Suppressor macrophage treated with lipopolysaccharide for 1 hour (primary cell): ENCODE data around the gene PAFAH1B1.
"Not testable (repeated sequence)": the region's sequence is repeated elsewhere in the genome, so short reads cannot be mapped to it uniquely, and the experiment has no call there.

ENCODE experiments used
- DNase-seq, 3 donors: peaks; one replicate each; pipeline ENCODE4 v3.0.0-alpha.2; 2020 to 2022

Gene PAFAH1B1

DNA sequence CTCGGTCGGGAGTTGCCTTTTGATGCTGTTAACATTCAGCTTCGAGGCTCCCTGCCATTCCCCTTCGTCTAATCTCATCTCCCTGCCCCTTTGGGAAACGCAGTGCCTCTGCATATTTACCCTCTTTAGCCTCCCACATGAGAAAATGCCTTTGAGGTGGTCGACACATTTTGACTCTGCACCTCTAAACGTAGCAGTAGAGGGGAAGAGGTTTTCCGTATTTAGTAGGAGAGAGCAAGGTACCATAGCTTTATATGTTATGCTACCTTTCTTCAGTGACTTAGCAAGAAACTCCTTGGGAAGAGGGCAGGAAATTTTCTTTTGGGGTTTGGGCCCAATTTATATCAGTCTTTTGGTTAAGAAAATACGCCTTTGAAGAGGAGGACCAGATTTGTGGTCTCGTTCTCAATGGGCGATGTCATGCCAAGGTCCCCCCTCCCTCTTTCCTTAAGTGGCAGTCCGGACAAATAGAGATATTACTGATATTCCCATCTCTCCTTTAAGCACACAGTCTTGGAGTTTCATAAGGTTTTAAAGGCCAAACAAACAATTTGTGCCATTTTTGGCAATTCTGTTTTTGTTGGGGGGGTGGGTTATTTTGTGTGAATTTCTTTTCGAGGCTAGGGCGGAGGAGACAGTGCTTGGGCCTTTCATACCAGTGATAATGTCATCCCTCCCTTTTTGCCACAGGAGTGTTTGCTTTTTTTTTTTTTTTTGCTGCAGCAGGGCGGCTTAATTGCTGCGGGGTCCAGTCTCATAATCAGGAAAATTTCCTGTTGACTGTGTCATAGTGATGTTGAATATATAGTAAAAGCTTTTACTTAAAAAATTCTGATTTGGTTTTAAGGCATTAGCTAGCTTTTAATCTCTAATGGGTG, 1.5 kb downstream of the PAFAH1B1 start:
- DNase-seq: peak in 1 of 3 donors; percentile 5

DNA sequence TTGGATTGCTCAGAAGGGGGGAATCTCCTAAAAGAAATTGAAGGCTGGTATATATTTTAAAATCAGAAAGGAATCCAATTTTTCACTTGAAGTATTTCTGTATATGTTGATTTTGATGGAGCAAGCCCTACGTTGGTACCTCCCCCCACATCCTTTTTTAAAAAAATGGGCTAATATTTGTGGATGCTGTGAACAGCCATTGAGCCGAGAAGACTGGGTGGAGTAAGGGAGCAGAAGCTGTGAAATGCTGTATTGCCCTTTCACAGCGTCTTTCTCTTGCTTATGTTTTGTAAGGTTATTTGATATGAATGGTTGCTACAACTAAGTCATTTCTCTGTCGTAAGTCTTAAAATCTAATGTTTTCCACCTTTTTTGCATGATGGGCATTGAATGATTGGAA, 2.3 kb downstream of the PAFAH1B1 start:
- DNase-seq: peak in 1 of 3 donors; percentile 17

DNA sequence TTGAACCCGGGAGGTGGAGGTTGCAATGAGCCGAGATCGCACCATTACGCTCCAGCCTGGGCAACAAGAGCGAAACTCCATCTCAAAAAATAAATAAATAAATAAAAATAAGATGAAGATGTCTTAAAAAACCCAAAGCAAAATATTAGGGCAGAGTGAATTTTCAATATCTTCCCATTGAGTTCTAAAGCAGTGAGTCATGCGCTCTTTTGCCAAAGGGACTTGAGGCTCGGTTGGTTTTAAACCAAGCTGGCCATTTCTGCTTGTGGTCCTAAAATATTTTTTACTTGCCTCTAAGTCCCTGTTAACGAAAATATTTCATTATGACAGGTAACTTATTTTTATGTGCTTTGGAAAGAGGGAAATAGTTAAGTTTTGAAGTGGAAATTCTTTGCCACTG, 4.7 kb downstream of the PAFAH1B1 start:
- DNase-seq: peak; percentile 9 to 32 (median 30)

DNA sequence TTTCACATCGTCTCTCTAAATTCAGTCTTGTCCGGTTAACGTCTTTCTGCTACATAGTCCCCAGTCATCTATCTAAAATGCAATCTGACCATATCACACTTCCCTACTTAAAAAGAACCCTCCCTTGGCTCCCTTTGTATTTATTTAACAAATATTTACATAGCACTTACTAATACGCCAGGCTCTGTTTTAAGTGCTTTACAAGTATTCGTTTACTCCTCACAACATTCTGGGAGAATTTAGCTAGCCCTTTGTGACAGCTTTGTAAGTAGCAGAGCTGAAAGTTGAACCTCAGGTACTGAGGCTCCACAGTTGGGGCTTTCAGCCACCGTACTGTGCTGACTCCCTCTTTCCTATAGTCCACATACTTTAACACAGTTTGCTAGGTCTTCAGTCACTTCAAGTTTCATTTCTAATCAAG, 9.2 kb downstream of the PAFAH1B1 start:
- no peak for DNase-seq

DNA sequence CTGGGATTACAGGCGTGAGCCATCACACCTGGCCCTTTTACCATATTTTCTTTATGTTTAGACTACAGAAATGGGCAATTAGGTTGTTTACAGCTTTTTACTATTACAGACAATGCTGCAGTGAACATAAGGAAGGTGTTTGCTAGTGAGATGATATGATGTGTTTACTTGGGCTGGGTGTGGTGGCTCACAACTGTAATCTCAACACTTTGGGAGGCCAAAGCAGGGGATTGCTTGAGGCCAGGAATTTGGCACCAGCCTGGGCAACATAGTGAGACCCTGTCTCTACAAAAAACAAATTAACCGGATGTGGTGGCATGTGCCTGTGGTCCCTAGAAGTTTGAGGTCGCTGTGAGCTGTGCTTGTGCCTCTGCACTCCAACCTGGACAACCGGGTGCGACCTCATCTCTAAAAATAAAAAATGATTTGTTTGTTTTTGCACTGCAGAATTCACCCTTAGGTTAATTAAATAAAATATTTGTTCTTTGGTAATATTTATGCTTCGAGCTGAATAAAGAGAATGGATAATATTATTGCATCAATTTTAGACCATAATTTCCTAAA, 15.0 kb downstream of the PAFAH1B1 start:
- DNase-seq: no peak

DNA sequence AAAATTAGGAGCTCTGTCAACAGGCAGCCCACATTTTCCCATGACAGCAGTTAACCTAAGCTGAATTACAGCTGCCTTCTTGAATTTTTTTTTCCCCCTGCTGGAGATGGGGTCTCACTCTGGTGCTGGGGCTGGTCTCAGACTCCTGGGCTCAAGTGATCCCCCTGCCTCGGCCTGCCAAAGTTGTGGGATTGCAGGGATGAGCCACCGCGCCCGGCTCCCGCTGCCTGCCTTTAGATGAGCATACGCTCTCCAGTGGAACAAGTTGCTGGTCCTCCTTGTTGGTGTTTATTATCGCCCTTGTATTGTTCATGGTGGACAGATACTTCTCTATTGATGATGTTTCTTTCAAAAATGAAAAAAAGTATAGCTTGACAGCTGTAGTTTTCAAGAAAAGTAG, 15.6 kb downstream of the PAFAH1B1 start:
- no peak for DNase-seq

DNA sequence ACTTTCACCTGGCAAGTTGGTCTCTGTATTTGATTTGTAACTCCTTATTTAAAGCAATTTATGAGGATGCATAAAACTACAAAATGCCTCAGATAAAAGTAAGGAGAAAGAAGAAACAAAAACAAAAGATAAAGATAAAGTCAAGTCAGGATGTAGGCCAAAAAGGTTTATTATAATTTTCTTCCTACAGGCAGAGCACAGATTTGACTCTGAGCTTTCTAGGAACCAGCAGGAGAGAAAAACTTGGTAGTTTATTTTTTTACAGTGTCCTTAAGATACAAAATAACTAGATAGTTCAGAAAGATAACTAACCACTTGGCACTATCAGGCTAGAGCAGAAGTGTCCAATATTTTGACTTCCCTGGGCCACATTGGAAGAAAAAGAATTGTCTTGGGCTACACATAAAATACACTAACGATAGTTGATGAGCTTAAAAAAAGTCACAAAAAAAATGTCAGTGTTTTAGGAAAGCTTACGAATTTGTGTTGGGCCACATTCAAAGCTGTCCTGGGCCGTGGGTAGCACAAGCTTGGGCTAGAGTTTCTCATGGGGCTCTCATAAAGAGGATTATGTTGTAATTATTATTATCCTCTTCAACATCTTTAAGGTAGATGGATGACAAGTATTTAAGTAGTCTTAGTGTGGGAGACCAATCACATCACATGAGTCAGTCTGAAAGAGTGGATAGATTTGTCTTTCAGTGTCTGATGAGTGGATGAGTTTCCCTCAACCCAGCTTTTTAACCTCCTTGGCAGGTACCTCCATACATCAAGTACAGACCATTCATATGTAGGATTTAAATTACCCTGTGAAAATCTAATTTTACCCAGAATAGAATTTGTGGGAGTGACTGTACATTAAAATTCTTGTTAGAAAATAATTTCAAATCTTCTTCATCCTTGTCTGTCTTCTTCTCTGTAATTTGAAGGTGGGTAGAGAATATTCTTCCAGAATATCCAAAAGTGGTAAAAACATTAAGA, 17.0 kb downstream of the PAFAH1B1 start:
- DNase-seq: no peak

DNA sequence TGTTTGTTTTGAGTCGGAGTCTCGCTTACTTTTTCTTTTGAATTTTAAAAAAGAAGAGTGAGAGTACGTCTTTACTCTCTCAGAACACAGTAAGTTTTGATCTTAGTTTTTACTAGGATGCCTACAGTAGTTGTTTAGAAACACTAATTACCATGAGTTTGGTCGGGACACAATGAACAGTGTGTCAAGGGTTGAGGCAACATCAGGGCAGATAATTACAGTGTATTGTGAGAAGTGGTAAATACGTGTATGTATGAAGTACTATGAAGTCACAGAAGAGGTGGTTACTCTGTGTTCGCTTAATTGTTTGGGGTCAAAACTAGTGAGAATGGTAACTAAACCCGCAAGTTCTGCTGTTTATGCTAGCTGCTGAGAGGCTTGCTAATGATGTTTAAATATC, 18.2 kb downstream of the PAFAH1B1 start:
- DNase-seq: no peak

DNA sequence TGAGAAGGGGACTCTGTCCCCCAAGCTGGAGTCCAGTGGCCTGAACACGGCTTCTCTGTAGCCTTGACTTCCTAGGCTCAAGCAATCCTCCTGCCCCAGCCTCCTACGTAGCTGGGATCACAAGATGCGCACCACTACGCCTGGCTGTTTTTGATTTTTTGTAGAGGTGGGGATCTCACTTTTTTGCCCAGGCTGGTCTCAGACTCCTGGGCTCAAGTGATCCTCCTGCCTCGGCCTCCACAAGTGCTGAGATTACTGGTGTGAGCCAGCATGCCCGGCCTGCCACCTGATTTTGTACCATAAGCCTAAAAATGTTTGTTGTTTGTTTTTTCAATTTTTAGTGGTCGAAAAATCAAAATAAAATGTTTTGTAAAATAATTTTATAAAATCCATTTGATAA, 19.2 kb downstream of the PAFAH1B1 start:
- no peak for DNase-seq

DNA sequence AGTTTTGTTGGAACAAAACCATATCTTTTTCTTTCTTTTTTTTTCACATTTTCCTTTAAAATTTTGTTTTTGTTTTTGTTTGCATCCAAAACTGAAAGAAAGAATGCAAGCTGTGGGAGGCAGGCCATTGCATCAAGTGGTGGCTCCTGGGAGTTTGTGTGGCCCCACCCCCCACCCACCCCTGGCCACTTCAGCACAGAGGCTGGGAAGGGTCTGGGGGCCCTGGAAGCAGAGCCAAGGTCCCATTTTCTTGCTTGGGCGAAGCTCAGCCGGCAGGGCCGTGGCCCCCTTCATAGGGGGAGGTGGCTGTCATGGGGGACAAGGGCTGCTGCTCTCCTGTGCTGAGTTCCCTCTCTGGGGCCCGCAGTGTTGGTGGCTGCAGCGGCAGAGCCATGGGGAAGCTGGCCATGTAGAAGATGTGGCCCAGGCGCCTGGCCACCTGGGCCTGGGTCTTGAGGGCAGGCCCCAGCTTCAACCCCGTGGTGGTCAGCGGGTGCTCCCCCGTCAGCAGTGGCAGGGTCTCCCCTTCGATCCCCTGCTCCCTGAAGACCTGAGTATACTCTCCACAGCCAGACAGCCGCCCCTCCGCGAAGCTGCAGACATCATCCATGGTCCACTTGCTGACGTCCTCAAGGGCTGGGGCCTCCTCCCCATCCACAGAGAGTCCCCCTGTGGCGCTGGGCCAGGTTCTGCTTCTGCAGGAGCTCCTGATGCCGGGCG, 19.8 kb downstream of the PAFAH1B1 start:
- peak in 1 of 3 donors; percentile 19 for DNase-seq

DNA sequence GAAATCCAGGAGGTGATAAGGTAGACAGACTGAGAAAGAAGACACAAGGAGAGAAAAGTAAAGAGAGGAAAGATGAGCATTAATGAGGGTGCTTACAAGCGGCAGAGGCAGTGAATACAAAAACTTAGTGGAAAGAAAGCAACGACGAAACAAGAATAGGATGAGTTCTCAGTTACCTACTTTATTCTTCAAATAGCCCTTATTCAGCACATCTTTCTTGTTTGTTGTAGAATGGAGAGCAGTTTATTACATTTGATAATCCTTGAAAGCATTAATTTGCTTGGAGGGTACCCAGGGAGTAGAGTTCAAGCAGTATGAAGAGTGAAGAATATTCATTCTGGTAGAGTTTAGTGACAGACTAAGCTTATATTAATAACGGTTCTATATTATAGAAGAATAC, 22.4 kb downstream of the PAFAH1B1 start:
- no peak for DNase-seq

DNA sequence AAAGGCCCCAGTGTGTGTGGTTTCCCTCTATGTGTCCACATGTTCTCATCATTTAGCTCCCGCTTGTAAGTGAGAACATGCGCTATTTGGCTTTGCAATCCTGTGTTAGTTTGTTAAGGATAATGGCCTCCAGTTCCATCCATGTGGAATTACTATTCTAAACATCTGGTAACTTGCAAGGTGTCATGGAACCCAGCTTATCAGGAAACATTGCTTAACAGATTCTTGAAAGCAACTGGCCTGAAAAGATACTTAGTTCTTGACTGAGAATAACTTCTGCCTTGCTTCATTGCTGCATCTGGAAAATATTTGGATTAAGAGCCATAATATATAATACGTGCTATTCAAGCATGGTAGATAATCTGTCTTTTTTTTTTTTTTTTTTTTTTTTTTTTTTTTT, 27.8 kb downstream of the PAFAH1B1 start:
- no peak for DNase-seq

DNA sequence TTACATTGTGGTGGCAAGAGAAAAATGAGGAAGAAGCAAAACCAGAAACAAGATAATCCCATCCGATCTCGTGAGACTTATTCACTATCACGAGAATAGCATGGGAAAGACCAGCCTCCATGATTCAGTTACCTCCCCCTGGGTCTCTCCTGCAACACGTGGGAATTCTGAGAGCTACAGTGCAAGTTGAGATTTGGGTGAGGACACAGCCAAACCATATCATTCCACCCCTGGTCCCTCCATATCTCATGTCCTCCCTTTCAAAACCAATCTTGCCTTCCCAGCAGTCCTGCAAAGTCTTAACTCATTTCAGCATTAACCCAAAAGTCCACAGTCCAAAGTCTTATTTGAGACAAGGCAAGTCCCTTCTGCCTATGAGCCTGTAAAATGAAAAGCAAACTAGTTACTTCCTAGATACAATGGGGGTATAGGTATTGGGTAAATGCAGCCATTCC, 28.5 kb downstream of the PAFAH1B1 start:
- peak in 1 of 3 donors; percentile 14 for DNase-seq

DNA sequence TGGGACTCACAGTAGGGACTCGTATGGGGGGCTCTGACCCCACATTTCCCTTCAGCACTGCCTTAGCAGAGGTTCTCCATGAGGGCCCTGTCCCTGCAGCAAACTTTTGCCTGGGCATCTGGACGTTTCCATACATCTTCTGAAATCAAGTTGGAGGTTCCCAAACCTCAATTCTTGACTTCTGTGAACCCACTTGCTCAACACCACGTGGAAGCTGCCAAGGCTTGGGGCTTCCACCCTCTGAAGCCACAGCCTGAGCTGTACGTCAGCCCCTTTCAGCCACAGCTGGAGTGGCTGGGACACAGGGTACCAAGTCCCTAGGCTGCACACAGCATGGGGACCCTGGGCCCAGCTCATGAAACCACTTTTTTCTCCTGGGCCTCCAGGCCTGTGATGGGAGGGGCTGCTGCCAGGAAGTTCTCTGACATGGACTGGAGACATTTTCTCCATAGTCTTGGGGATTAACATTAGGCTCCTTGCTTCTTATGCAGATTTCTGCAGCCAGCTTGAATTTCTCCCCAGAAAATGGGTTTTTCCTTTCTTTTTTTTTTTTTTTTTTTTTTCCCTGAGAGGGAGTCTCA, 29.4 kb downstream of the PAFAH1B1 start:
- peak; percentile 17 to 23 (median 20) for DNase-seq

DNA sequence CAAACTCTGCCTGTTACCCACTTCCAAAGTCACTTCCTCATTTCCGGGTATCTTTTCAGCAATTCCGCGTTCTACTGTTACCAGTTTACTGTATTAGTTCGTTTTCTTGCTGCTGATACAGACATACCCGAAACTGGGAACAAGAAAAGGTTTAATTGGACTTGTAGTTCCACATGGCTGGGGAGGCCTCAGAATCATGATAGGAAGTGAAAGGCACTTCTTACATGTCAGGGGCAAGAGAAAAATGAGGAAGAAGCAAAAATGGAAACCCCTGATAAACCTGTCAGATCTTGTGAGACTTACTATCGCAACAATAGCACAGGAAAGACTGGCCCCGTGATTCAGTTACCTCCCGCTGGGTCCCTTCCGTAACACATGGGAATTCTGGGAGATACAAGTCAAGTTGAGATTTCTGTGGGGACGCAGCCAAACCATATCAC, 30.9 kb downstream of the PAFAH1B1 start:
- DNase-seq: peak; percentile 74 to 80 (median 77)

DNA sequence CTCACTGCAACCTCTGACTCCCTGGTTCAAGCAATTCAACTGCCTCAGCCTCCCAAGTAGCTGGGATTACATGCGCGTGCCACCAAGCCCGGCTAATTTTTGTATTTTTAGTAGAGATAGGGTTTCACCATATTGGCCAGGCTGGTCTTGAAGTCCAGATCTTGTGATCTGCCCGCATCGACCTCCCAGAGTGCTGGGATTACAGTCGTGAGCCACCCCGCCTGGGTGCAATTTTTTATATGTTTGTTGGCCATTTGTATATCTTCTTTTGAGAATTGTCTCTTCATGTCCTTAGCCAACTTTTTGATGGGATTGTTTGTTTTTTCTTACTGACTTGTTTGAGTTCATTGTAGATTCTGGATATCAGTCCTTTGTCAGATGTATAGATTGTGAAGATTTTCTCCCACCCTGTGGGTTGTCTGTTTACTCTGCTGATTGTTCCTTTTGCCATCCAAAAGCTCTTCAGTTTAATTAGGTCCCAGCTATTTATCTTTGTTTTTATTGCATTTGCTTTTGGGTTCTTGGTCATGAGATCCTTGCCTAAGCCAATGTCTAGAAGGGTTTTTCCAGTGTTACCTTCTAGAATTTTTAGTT, 33.3 kb downstream of the PAFAH1B1 start:
- DNase-seq: not testable (repeated sequence)

DNA sequence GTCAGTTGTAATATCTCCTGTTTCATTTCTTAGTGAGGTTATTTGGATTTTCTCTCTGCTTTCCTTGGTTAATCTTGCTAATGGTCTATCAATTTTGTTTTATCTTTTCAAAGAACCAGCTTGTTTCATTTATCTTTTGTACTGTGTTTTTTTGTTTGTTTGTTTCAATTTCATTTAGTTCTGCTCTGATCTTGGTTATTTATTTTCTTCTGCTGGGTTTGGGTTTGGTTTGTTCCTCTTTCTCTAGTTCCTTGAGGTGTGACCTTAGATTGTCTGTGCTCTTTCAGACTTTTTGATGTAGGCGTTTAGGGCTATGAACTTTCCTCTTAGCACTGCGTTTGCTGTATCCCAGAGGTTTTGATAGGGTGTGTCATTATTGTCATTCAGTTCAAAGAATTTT, 35.5 kb downstream of the PAFAH1B1 start:
- DNase-seq: not testable (repeated sequence)

DNA sequence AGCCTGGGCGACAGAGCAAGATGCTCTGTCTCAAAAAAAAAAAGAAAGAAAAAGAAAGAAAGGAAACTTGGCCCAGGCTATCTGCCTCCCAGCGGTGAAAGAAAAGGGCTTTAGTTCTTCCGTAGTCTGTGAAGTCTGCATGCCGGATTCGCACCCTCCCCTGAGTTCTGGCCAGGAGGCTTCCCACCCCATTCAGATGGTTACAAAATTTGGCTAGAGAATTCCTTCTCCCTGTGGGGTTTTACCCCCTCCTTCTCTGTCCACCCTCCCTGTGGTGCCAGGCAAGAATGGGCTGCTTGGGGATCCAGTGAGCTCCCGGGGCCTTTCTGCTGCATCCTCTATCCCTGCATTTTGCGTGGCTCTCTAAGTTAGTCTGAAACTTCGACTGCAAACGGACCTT, 37.8 kb downstream of the PAFAH1B1 start:
- DNase-seq: no peak

DNA sequence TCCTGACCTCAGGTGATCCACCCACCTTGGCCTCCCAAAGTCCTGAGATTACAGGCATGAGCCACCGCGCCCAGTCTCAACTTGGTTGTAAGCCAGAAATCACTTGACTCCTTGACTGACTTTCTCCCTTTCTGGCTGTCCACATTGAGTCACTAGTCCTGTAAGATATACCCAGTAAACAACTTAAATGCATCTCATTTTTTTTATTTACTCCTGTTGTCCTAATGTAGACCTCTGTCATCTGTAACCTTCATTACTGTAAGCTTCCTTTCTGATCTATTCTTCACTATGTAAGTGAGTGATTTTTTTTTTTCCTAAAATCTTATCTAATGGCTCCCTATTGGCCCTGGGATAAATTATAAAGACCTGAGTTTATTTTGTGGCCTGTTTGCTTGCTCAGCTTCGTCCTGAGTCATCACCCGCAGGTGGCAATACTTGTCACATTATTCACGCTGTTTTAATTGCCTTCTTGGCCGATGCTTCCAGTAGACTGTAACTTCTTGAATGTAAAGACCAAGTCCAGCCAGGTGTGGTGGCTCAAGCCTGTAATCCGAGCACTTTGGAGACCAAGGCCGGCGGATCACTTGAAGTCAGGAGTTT, 41.0 kb downstream of the PAFAH1B1 start:
- no peak for DNase-seq

DNA sequence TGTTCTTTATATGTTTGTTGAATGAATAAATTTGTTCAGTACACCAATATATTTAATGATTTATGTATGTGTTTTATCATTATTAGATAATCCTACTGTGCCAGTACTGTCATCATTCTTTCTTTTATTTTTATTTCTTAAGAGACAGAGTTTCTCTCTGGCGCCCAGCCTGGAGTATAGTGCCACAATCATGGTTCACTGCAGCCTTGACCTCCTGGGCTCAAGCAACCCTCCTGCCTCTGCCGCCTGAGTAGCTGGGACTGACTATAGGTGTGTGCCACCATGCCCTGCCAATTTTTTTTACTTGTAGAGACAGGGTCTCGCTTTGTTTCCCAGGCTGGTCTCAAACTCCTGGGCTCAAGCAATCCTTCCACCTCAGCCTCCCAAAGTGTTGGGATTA, 41.8 kb downstream of the PAFAH1B1 start:
- no peak for DNase-seq

DNA sequence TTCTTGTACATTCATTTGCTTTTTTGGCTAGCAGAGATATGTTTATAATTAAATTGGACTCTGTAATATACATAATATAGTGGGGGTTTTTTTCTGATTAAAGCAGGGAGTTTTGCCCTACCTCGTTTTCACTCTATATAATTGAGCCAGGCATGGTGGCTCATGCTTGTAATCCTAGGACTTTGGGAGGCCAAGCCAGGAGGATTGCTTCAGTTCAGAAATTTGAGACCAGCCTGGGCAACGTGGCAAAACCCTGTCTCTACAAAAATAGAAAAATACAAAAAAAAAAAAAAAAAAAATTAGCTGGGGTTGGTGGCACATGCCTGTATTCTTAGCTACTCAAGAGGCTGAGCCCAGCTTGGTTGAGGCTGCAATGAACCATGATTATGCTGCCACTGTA, 42.2 kb downstream of the PAFAH1B1 start:
- no peak for DNase-seq
